OCI-LY1 (cell line): ENCODE measurements around the gene OTOL1.

ENCODE experiments used
- H2AFZ ChIP-seq: fragments of 200-600 bp; sonication (generic), shearing (Covaris generic); 2 replicates; pipeline ENCODE4 v1.6.0; 2014; ENCODE audit warnings: antibody characterized with exemption, mild to moderate bottlenecking, low read length
- H3F3A ChIP-seq: fragments of 200-600 bp; sonication (generic), shearing (Covaris generic); 2 replicates; pipeline ENCODE4 v1.6.0; 2014; ENCODE audit warnings: mild to moderate bottlenecking, antibody characterized with exemption, low read length, moderate library complexity; ENCODE audit not compliant: insufficient read depth
- H3K27ac ChIP-seq: fragments of 200-600 bp; sonication (generic); 2 replicates; pipeline ENCODE4 v1.5.1; 2014; ENCODE audit warnings: low read length, mixed run types, mild to moderate bottlenecking, low read depth; ENCODE audit not compliant: poor library complexity, severe bottlenecking
- H3K27me3 ChIP-seq: fragments of 200-600 bp; sonication (generic); 2 replicates; pipeline ENCODE4 v1.6.0; 2014; ENCODE audit warnings: antibody characterized with exemption, mild to moderate bottlenecking, low read length, moderate library complexity; ENCODE audit not compliant: insufficient read depth
- H3K36me3 ChIP-seq: fragments of 200-600 bp; sonication (generic); 2 replicates; pipeline ENCODE4 v1.6.1; 2014; ENCODE audit warnings: mild to moderate bottlenecking, antibody characterized with exemption, low read length, moderate library complexity, mixed read lengths; ENCODE audit not compliant: insufficient read depth
- H3K4me1 ChIP-seq: fragments of 200-600 bp; sonication (generic); 2 replicates; pipeline ENCODE4 v1.5.1; 2014; ENCODE audit warnings: mild to moderate bottlenecking, low read length, moderate library complexity; ENCODE audit not compliant: insufficient read depth, severe bottlenecking
- H3K4me2 ChIP-seq: fragments of 200-600 bp; sonication (generic), shearing (Covaris generic); 2 replicates; pipeline ENCODE4 v1.6.1; 2014; ENCODE audit warnings: low read length
- H3K4me3 ChIP-seq: fragments of 200-600 bp; sonication (generic); 2 replicates; pipeline ENCODE4 v1.5.1; 2014; ENCODE audit warnings: low read length, low read depth, mild to moderate bottlenecking, mixed read lengths; ENCODE audit not compliant: poor library complexity, severe bottlenecking
- H3K79me2 ChIP-seq: fragments of 200-600 bp; shearing (Covaris generic); 2 replicates; pipeline ENCODE4 v1.6.1; 2016; ENCODE audit warnings: mixed run types, low read length, mixed read lengths; ENCODE audit not compliant: insufficient read depth
- H3K9ac ChIP-seq: fragments of 200-600 bp; sonication (generic), shearing (Covaris generic); 2 replicates; pipeline ENCODE4 v1.6.1; 2014; ENCODE audit warnings: mild to moderate bottlenecking, low read length, mixed read lengths
- H3K9me2 ChIP-seq: fragments of 200-600 bp; sonication (generic), shearing (Covaris generic); 2 replicates; pipeline ENCODE4 v1.6.1; 2014; ENCODE audit warnings: low read depth, mild to moderate bottlenecking, low read length, mixed read lengths
- H3K9me3 ChIP-seq: fragments of 200-600 bp; shearing (Covaris generic); 2 replicates; pipeline ENCODE4 v1.6.1; 2014; ENCODE audit warnings: low read length, mixed read lengths
- H4K20me1 ChIP-seq: fragments of 200-600 bp; sonication (generic), shearing (Covaris generic); 2 replicates; pipeline ENCODE4 v1.6.0; 2016; ENCODE audit warnings: mild to moderate bottlenecking, low read length; ENCODE audit not compliant: insufficient read depth
- EZH2 ChIP-seq: fragments of 200-600 bp; sonication (generic), shearing (Covaris generic); IDR thresholded peaks from 2 replicates; pipeline ENCODE4 v1.8.0; 2017; ENCODE audit warnings: borderline replicate concordance, mixed run types, mild to moderate bottlenecking, antibody characterized with exemption, low read length, moderate library complexity, mixed read lengths
- TF ChIP-seq, protein P1 (sequence below): fragments of 200-600 bp; sonication (generic), shearing (Covaris generic); IDR thresholded peaks from 2 replicates; pipeline ENCODE4 v1.5.1; 2017; ENCODE audit warnings: mild to moderate bottlenecking, antibody characterized with exemption, low read length, moderate library complexity, mixed read lengths

Gene OTOL1

DNA sequence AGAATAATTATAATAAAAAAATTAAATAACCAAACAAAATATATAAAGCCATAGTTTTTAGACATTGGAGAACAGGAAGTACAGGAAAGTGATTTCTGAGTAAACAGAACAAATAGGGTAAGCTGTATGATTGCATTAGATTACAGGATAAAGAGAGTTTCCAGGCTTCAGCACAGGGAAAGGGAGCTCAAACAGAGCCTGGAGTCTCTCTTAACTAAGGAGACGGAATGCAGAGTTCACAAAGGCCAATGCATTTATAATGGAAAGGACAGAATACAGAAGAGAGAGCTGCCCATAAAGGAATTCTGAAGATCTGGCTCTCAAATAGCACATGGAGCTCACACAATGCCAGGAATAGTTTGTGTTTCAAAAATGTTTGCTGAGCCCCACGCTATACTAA lies 42.0 kb upstream of the OTOL1 start:
- TF ChIP-seq, protein P1, sequence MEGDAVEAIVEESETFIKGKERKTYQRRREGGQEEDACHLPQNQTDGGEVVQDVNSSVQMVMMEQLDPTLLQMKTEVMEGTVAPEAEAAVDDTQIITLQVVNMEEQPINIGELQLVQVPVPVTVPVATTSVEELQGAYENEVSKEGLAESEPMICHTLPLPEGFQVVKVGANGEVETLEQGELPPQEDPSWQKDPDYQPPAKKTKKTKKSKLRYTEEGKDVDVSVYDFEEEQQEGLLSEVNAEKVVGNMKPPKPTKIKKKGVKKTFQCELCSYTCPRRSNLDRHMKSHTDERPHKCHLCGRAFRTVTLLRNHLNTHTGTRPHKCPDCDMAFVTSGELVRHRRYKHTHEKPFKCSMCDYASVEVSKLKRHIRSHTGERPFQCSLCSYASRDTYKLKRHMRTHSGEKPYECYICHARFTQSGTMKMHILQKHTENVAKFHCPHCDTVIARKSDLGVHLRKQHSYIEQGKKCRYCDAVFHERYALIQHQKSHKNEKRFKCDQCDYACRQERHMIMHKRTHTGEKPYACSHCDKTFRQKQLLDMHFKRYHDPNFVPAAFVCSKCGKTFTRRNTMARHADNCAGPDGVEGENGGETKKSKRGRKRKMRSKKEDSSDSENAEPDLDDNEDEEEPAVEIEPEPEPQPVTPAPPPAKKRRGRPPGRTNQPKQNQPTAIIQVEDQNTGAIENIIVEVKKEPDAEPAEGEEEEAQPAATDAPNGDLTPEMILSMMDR, result no peak
- no peak for TF ChIP-seq EZH2

GRCh38 chr3:161455962-161456361 lies 40.6 kb upstream of the OTOL1 start:
- Histone ChIP-seq H3K79me2 (no peaks in the 10 kb centered on the region), H3K9me3 (no peaks in the 10 kb centered on the region), H3K9ac (no peak overlapping the region), H3K9me2 (no peaks in the 10 kb centered on the region), H3K27me3 (no peaks in the 10 kb centered on the region), H2AFZ (no peak overlapping the region), H3K36me3 (no peaks in the 10 kb centered on the region), H3K4me3 (no peak overlapping the region), H3F3A (no peaks in the 10 kb centered on the region), H3K4me2 (no peak overlapping the region), H3K27ac (no peak overlapping the region), H4K20me1 (no peaks in the 10 kb centered on the region), H3K4me1 (no peaks in the 10 kb centered on the region)
- TF ChIP-seq, protein P1, result no peak

More for the DNA sequence above, 42.0 kb upstream of the OTOL1 start:
- no peak overlapping the region for H3K27ac ChIP-seq
- no peaks in the 10 kb centered on the region for H4K20me1 ChIP-seq
- H2AFZ ChIP-seq, result no peak overlapping the region
- H3K27me3 ChIP-seq, result no peaks in the 10 kb centered on the region
- H3K9me2 ChIP-seq, result no peaks in the 10 kb centered on the region
- no peaks in the 10 kb centered on the region for H3K4me1 ChIP-seq
- no peaks in the 10 kb centered on the region for H3F3A ChIP-seq
- no peaks in the 10 kb centered on the region for H3K36me3 ChIP-seq
- no peaks in the 10 kb centered on the region for H3K9me3 ChIP-seq
- no peak overlapping the region for H3K9ac ChIP-seq
- H3K4me3 ChIP-seq, result no peak overlapping the region
- no peaks in the 10 kb centered on the region for H3K79me2 ChIP-seq
- H3K4me2 ChIP-seq, result no peak overlapping the region

- Histone ChIP-seq H3K4me3 (no peak overlapping the region), H3K9ac (no peak overlapping the region), H3K36me3 (no peaks in the 10 kb centered on the region), H4K20me1 (no peaks in the 10 kb centered on the region), H3K4me1 (no peaks in the 10 kb centered on the region), H3K4me2 (no peak overlapping the region), H3K27me3 (no peaks in the 10 kb centered on the region), H3K9me3 (no peaks in the 10 kb centered on the region; the same call in 1 of the 2 replicates), H3K27ac (no peak overlapping the region), H3K9me2 (no peaks in the 10 kb centered on the region), H3K79me2 (no peaks in the 10 kb centered on the region), H3F3A (no peaks in the 10 kb centered on the region), H2AFZ (no peak overlapping the region)
- TF ChIP-seq, protein P1, result no peak
- no peak for TF ChIP-seq EZH2
Measured at GRCh38 chr3:161462138-161462537, 34.5 kb upstream of the OTOL1 start.
